Measurements from ENCODE around the gene ZNF74.
"Not testable (repeated sequence)": the region's sequence is repeated elsewhere in the genome, so short reads cannot be mapped to it uniquely, and the experiment has no call there.

The ZNF74 gene

DNA sequence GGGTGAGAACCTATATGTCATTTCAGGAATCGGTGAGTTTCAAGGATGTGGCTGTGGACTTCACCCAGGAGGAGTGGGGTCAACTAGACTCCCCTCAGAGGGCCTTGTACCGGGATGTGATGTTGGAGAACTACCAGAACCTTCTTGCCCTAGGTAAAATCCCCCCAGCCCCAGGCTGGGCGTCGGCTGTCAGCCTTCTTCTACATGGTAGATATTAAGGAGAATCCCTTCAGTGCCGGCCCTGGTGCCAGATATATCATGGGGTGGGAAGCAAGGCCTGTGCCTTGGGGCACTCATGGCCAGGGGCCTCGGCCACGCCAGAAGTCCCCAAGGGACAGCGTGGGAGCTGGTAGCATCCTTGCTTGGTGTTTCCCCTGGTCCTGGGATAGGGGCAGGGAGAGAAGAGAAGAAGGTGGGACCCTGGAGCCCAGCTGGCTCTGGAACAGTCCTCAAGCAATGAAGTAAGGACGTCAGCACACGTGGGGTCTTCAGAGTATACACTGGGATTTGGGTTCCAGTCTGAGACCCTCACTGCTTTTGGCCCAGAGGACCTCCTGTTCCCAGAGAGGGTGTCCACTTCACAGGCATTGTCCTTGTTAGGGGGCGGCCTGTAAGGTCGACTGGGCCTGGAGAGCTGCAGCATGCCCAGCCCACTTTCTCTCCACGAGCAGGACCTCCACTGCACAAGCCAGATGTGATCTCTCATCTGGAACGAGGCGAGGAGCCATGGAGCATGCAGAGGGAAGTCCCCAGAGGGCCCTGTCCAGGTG lies 6.8 kb downstream of the ZNF74 start:
- no peak for DNase-seq (ENCODE audit: low spot score)

DNA sequence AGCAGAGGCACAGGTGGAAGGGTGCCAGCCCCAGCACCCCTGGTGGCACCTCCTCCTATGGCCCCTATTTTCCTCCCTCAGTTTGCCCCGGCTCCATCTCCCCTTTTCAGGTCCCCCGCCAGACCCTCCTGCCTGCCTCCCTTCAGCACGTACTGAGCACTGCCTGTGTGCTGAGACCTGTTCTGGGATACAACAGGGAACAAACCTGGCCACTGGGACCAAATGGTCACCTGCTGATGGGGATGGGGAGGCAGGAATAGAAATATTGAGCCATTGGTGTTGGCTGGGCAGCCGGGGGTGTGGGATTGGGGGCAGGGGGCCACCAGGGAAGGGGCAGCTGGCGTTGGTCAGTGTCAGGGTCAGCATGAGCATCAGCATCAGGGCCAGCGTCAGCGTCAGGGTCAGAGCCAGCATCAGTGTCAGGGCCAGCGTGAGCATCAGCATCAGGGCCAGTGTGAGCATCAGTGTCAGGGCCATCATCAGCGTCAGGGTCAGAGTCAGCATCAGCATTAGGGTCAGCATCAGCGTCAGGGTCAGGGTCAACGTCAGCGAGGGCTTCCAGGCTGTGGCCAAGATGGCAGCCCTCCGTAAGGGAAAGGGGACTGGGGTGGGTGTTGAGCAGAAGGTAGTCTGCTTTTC lies 7.5 kb downstream of the ZNF74 start:
- no peak for DNase-seq (ENCODE audit: low spot score)

DNA sequence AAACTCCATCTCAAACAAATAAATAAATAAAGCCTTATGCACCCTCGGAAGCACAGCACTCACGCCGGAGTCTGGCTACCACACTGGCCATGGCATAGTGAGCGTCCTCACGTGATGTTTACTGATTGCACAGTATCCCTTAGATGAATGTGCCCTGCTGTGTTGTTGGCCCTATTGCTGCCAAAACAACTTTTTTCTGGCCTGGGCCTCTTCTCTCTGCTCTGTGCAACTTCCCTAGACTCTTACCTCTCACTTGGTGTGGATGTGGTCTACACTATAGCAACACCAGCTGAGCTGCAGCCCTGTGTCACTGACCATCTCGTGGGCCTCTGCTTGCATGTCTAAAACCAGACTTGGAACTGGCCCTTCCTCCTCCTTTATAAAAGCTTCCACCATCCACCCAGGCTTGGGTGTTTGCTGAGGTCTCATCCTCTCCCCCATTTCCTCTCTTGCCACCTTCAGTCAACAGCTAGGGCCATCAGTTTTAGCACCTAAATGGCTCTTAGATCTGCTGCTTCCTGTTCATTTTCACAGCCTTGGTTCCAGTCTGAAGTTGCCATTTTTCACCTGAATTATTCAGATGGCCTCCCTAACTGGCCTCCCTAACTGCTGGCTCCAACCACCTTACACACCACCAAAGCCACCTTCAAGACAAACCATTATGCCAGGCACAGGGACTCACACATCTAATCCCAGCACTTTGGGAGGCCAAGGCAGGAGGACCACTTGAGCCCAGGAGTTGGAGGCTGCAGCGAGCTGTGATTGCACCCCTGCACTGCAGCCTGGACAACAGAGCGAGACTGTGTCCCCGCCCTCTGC lies 9.2 kb downstream of the ZNF74 start:
- no peak for DNase-seq (ENCODE audit: low spot score)

DNA sequence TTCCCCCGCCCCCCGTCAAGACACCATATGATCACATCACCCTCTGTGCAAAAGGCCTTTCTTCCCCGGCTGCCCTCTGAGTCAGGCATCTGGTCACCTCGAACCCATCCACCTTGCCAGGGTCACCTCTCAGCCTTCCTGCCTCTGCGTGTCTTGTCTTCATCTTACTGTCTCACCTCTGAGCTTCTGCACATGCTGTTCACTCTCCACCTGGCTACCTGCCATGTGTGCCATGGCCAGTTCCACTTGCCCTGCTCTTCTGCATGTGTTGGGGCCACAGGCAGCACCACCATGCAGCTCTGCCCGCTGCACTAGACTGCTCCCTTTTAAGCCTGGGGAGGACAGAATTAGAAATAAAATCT lies 9.8 kb downstream of the ZNF74 start:
- no peak for DNase-seq (ENCODE audit: low spot score)

DNA sequence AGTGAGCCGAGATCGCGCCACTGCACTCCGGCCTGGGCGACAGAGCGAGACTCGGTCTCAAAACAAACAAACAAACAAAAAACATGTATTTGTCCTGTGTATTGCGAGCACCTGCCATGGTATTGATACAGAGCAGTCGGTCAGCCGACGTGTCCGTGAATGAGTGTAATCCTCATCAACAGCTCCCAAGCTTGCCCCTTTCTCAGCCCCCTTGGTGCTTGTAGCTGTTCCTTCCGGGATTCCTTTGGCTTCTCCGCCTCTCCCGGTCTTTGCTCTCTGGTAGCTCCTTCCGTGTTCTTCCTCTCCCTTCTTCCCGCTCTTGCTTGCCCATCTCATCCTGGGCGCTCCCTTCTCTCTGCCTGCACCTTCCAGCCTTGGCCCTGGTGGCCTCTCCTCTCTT lies 10.9 kb downstream of the ZNF74 start:
- no peak for DNase-seq (ENCODE audit: low spot score)

DNA sequence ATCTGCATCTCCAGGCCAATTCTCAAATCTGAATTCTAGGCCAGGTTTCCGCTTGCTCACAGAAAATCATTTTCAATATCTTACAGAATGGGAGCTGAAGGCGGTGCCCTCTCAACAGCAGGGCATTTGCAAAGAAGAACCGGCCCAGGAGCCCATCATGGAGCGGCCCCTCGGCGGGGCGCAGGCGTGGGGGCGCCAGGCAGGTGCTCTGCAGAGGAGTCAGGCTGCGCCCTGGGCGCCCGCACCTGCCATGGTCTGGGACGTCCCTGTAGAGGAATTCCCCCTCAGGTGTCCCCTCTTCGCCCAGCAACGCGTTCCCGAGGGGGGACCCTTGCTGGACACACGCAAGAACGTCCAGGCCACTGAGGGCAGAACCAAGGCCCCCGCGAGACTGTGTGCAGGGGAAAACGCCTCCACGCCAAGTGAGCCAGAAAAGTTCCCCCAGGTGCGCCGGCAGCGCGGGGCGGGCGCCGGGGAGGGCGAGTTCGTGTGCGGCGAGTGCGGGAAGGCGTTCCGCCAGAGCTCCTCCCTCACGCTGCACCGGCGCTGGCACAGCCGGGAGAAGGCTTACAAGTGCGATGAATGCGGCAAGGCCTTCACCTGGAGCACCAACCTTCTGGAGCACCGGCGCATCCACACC lies 11.5 kb downstream of the ZNF74 start:
- no peak for DNase-seq (ENCODE audit: low spot score)

DNA sequence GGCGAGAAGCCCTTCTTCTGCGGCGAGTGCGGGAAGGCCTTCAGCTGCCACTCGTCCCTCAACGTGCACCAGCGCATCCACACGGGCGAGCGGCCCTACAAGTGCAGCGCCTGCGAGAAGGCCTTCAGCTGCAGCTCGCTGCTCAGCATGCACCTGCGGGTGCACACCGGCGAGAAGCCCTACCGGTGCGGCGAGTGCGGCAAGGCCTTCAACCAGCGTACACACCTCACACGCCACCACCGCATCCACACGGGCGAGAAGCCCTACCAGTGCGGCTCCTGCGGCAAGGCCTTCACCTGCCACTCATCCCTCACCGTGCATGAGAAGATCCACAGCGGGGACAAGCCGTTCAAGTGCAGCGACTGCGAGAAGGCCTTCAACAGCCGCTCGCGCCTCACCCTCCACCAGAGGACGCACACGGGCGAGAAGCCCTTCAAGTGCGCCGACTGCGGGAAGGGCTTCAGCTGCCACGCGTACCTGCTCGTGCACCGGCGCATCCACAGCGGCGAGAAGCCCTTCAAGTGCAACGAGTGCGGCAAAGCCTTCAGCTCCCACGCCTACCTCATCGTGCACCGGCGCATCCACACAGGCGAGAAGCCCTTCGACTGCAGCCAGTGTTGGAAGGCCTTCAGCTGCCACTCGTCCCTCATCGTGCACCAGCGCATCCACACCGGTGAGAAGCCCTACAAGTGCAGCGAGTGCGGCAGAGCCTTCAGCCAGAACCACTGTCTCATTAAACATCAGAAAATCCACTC lies 12.2 kb downstream of the ZNF74 start:
- DNase-seq (ENCODE audit: low spot score) = no peak

DNA sequence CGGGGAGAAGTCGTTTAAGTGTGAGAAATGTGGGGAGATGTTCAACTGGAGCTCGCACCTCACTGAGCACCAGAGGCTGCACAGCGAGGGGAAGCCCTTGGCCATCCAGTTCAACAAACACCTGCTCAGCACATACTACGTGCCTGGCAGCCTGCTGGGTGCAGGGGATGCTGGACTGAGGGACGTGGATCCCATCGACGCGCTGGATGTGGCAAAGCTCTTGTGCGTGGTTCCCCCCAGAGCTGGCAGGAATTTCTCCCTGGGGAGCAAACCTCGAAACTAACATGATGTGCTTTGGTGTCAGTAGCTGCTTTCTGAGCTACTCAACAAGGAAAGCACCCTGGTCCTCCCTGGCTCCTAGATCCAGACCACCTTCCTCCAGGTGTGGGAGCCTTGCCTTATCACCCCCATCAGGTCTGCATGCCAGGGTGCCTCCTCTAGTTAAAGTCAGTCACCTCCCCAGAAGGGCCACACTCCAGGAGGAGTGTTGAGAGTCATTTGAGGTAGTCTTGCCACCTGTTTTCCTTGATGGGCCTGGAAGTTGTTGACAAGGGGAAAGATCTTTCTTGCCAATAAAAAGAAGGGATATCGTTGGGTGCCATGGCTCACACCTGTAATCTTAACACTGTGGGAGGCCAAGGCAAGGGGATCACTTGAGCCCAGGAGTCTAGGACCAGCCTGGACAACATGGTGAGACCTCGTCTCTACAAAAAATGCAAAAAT lies 12.9 kb downstream of the ZNF74 start:
- no peak for DNase-seq (ENCODE audit: low spot score)

DNA sequence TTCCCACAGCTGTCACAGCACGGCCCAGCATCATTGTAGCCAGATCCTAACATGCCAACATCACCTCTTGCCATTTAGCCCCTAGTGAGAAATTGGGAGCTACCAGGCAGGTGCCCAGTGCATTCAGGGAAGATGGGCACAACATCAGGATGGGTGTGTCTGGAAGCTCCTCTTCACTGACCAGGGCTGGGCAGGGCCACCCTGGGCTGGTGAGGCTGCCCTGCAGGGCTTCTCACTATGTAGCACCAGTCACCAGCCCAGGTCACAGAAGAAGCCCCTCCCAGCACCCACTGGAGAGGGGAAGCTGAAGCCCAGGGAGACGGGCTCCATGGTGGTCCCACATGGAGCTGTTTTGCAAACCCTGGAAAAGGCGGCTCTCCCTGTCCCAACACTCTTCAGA lies 13.9 kb downstream of the ZNF74 start:
- no peak for DNase-seq (ENCODE audit: low spot score)

DNA sequence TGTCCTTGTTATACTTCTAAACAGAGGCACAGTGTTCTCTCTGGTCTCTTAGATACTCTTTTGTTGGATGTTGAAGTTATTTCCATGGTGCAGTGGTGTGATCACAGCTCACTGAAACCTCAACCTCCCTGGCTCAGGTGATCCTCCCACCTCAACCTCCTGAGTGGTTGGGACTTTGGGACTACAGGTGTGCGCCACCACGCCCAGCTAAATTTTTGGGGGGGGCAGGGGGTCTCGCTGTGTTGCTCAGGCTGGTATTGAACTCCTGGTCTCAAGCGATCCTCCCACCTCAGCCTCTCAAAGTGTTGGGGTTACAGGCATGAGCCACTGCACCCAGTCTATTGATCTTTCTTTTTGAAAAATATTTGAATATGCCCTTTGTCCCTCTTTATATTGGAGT lies 14.9 kb downstream of the ZNF74 start:
- DNase-seq (ENCODE audit: low spot score) = no peak

DNA sequence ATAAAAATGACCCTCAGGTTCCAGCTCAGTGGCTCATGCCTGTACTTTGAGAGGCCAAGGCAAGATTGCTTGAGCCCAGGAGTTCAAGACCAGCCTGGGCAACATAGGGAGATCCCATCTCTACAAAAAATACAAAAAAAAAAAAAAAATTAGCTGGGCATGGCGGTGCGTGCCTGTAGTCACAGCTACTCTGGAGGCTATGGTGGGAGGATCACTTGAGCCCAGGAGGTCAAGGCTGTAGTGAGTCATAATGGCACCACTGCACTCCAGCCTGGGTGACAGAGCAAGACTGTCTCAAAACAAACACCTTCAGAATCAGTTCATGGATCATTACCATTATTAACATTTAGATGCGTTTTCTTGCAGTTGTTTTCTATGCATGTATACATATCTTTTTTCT lies 15.4 kb downstream of the ZNF74 start:
- not testable (repeated sequence) for DNase-seq (ENCODE audit: low spot score)

DNA sequence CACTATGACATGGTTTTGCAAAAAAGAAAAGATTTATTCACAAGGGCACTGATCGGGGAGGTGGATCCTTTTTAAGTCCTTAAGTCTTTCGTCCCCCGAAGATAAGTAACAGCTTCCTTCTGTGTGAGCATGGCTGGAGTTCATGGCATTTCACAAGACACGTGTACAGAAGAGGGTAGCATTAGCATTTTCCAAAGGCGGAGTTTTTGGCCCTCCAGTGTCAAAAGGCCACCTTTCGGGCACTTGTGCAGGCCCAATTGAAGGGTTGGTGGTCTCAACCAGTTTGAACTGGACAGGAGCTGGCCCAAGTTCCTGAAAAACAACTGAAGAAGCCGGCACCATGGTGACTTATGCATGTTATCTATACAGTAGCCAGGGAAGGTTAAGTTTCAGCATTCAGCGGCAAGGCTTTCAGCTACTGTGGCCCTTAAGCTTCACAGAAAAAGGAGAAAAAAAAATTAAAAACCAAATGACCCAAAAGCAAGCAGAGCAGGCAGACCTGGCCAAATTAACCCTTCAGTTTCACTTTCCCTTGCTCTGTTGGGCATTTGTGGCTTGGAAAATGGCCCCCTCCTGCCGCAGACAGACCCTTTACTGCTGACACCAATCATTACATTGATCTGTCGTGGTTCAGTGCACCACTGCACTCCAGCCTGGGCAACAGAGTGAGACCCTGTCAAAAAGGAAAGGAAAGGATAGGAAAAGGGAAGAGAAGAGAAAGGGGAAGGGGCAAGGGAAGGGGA lies 18.7 kb downstream of the ZNF74 start:
- no peak for DNase-seq (ENCODE audit: low spot score)

DNA sequence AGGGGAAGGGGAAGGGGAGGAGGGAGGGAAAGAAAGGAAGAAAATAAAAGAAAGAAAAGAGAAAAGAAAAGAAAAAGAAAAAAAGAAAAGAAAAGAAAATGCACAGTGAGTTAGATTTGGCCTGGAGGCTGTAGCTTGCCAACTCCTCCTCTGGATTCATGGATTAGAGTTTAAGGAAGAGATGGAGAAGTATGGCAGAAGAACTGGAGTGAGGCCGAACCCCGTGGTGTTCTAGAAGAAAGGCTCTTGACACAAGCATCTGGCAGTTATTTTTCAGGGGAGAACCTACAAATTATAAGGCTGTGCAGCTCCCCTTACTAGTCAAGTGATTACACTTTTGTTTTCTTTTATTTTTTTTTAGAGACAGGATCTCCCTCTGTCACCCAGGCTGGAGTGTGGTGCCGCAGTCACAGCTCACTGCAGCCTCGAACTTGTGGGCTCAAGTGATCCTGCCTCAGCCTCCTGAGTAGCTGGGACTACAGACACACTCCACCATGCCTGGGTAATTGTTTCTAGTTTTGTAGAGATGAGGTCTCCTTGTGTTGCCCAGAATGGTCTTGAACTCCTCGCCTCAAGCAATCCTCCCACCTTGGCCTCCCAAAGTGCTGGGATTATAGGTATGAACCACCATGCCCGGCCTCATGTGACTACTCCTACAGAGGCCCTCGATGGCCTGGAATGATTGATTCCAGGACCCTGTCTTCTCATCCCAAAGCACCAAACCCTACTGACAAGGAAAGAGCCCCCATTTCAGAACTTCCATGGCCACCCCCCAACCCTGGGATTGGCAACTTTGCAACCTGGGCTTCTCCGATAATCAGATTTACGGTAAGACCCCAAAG lies 19.5 kb downstream of the ZNF74 start:
- no peak for DNase-seq (ENCODE audit: low spot score)

DNA sequence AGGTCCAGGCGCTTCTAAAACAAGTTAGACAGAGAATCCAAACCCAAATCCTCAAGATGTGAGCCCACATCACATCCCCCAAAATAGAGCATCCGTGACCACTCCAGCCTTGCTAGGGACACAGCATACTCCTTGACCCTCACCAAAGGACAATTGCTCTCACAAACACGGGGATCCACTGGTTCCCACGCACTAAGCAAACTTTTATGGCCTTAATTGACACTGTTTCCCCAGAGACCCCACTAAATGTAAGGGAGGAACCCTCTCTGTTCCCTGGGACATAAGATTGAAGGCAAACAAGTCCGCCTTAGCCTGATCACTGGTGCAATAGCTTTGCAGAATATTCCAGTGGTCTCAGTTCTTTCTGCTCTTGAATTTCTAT lies 20.1 kb downstream of the ZNF74 start:
- DNase-seq (ENCODE audit: low spot score) = no peak

DNA sequence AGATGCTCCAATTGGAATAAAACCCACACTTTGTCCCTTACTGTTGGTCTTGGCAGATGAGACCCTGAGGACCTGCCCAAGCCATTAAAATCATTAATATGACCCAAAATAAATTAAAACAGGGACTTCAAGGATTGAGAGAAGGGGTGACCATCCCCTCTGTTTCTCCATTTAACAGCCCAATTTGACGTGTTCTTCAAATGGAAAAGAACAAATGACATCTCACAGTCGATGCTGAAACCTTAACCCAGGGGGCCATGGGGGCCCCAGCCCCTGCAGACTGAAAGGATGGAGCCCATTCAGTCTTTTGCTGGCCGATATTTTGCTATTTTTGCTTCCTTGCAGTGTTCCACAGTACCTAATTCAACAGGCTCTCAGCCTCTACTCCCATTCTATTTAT lies 20.5 kb downstream of the ZNF74 start:
- DNase-seq (ENCODE audit: low spot score) = no peak

DNA sequence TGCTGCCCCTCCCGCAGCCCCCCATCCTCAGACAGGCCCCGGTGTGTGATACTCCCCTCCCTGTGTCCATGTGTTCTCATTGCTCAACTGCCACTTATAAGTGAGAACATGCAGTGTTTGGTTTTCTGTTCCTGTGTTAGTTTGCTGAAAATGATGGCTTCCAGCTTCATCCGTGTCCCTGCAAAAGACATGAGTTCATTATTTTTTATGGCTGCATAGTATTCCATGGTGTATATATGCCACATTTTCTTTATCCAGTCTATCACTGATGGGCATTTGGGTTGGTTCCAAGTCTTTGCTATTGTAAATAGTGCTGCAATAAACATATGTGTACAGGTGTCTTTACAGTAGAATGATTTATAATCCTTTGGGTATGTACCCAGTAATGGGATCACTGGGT lies 21.3 kb downstream of the ZNF74 start:
- not testable (repeated sequence) for DNase-seq (ENCODE audit: low spot score)

DNA sequence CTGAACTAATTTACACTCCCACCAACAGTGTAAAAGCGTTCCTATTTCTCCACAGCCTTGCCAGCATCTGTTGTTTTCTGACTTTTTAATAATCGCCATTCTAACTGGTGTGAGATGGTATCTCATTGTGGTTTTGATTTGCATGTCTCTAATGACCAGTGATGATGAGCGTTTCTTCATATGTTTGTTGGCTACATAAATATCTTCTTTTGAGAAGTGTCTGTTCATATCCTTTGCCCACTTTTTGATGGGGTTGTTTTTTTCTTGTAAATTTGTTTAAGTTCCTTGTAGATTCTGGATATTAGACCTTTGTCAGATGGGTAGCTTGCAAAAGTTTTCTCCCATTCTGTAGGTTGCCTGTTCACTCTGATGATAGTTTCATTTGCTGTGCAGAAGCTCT lies 21.7 kb downstream of the ZNF74 start:
- DNase-seq (ENCODE audit: low spot score) = not testable (repeated sequence)

DNA sequence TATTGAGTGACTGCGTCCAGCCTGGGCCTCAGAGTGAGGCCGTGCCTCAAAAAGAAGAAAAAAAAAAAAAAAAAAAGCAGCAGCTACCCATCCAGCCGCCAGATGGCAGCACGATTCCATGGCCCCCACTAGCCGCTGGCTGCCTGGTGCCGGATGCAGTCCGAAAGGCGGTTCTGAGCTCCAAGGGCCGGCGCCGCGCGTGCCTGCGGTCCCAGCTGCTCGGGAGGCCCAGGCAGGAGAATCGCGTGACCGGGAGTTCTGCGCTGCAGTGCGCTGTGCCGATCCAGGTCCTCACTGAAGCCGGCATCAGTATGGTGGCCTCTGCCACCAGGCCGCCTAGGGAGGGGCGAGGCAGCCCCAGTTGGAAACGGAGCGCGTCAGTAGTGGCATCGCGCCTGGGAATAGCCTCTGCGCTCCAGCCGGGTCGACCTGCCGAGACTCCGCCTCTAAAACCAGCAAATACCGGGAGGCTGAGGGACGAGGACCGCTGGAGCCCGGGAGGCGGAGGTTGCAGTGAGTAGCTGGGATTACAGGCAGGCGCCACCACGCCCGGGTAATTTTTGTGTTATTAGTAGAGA lies 24.3 kb downstream of the ZNF74 start:
- DNase-seq (ENCODE audit: low spot score) = peak; percentile 93

DNA sequence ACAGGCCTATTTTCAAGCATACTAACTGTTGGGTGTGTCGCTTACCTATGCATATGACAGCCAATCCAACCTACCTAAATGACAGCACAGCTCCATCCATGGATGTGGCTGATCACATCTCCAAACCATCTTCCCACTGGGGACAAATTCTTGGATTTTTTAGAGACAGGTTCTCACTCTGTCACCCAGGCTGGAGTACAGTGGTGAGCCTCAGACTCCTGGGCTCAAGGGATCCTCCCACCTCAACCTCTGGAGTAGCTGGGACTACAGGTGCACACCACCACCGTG lies 25.7 kb downstream of the ZNF74 start:
- DNase-seq (ENCODE audit: low spot score) = no peak

Measured in AG20443 (cell line).